SK-N-SH (cell line): ENCODE measurements around the gene USP47. TPM values are rescaled to one million over a fixed set of nuclear protein-coding genes. Genes with fewer than 3 reads are reported as not detected.

Experiments used
- CTCF ChIA-PET: fragments of 300-600, 350-600 bp; formaldehyde crosslinking; extraction: SDS; loops from one replicate; lab custom pipeline; 2021; lab: Yijun Ruan, JAX
- POLR2A ChIA-PET: fragments of 350-600 bp; sonication (Branson Sonifier 250); formaldehyde crosslinking; extraction: SDS; loops from one replicate; lab custom pipeline; 2020; ENCODE audit warnings: antibody characterized with exemption, inconsistent platforms; lab: Yijun Ruan, JAX
- DNase-seq: peaks from one replicate; pipeline ENCODE4 v3.0.0; 2012
- H2AFZ ChIP-seq: fragments of 200-600 bp; sonication (generic); 2 replicates; pipeline ENCODE4 v1.8.1; 2016; ENCODE audit warnings: antibody characterized with exemption, mild to moderate bottlenecking, low read depth
- H3F3A ChIP-seq: fragments of 200-600 bp; sonication (generic); replicated peaks from 2 replicates; pipeline ENCODE3; 2016; ENCODE audit warnings: antibody characterized with exemption, mild to moderate bottlenecking; ENCODE audit not compliant: insufficient read depth
- H3K27ac ChIP-seq, 2 experiments: fragments of 200-500 bp in 1 of 2; fragments of 200-600 bp in 1 of 2; sonication (Bioruptor generic) in 1 of 2; sonication (generic), shearing (Covaris generic) in 1 of 2; 2 replicates each; pipeline versions ENCODE4 v1.5.1 to v1.6.1; 2014 to 2016; ENCODE audit warnings: low read depth in 2 of 2, inconsistent platforms in 1 of 2, low read length in 1 of 2, mild to moderate bottlenecking in 1 of 2, mixed read lengths in 1 of 2
- H3K27me3 ChIP-seq: fragments of 200-600 bp; sonication (generic), shearing (Covaris generic); 2 replicates; pipeline ENCODE4 v1.6.1; 2016; ENCODE audit warnings: mixed run types; ENCODE audit not compliant: insufficient read depth
- H3K36me3 ChIP-seq, 2 experiments: fragments of 200-500 bp in 1 of 2; fragments of 200-600 bp in 1 of 2; sonication (Bioruptor generic) in 1 of 2; sonication (generic) in 1 of 2; replicated peaks in 1 of 2; 2 replicates each; pipeline versions ENCODE3 to v1.5.1; 2014 to 2016; ENCODE audit warnings: low read length in 1 of 2, mild to moderate bottlenecking in 1 of 2; ENCODE audit not compliant: insufficient read depth in 2 of 2, control insufficient read depth in 1 of 2
- H3K4me1 ChIP-seq, 2 experiments: fragments of 200-500 bp in 1 of 2; fragments of 200-600 bp in 1 of 2; sonication (Bioruptor generic) in 1 of 2; sonication (generic), shearing (Covaris generic) in 1 of 2; 2 replicates each; pipeline versions ENCODE4 v1.5.1 to v1.6.1; 2014 to 2016; ENCODE audit warnings: low read depth in 1 of 2, low read length in 1 of 2, mixed run types in 1 of 2; ENCODE audit not compliant: insufficient read depth in 2 of 2, control insufficient read depth in 1 of 2
- H3K4me2 ChIP-seq: fragments of 200-600 bp; sonication (generic), shearing (Covaris generic); 2 replicates; pipeline ENCODE4 v1.6.1; 2017; ENCODE audit warnings: mixed run types
- H3K4me3 ChIP-seq, 2 experiments: fragments of 200-500 bp in 1 of 2; fragments of 200-600 bp in 1 of 2; sonication (Bioruptor generic) in 1 of 2; sonication (generic), shearing (Covaris generic) in 1 of 2; 2 replicates each; pipeline versions ENCODE4 v1.5.1 to v1.8.1; 2014 to 2016; ENCODE audit warnings: low read depth in 2 of 2, inconsistent platforms in 1 of 2, low read length in 1 of 2, mild to moderate bottlenecking in 1 of 2, mixed read lengths in 1 of 2, moderate library complexity in 1 of 2
- H3K79me2 ChIP-seq: fragments of 200-600 bp; sonication (generic); 2 replicates; pipeline ENCODE4 v1.8.1; 2017; ENCODE audit warnings: mild to moderate bottlenecking; ENCODE audit not compliant: insufficient read depth
- H3K9ac ChIP-seq: fragments of 200-600 bp; sonication (generic); 2 replicates; pipeline ENCODE4 v1.6.1; 2017; ENCODE audit warnings: mixed run types
- H3K9me2 ChIP-seq: fragments of 200-600 bp; sonication (generic); 2 replicates; pipeline ENCODE4 v1.6.1; 2017; ENCODE audit warnings: mixed run types
- H3K9me3 ChIP-seq: fragments of 200-600 bp; sonication (generic); 2 replicates; pipeline ENCODE4 v1.6.1; 2017; ENCODE audit warnings: mixed run types, mild to moderate bottlenecking, moderate library complexity
- H4K20me1 ChIP-seq: fragments of 200-600 bp; sonication (generic); 2 replicates; pipeline ENCODE4 v1.6.1; 2017; ENCODE audit warnings: mild to moderate bottlenecking, mixed run types; ENCODE audit not compliant: insufficient read depth
- CHD2 ChIP-seq: fragments of 150-350 bp; IDR thresholded peaks from 2 replicates; pipeline ENCODE4 v1.6.1; 2018; ENCODE audit warnings: low read length; ENCODE audit not compliant: partially characterized antibody
- EZH2phosphoT487 ChIP-seq: fragments of 200-600 bp; sonication (generic); IDR thresholded peaks from 2 replicates; pipeline ENCODE4 v1.6.1; 2017; ENCODE audit warnings: low read depth, mixed run types, mild to moderate bottlenecking, antibody characterized with exemption, moderate library complexity, borderline replicate concordance
- FOXJ3 ChIP-seq: sonication (generic); formaldehyde crosslinking; IDR thresholded peaks from 2 replicates; pipeline ENCODE4 v1.5.1; 2020; ENCODE audit warnings: mild to moderate bottlenecking, missing genetic modification reagents
- RCOR1 ChIP-seq: fragments of 150-350 bp; IDR thresholded peaks from 2 replicates; pipeline ENCODE4 v1.6.1; 2017; ENCODE audit warnings: antibody characterized with exemption, low read length
- RXRA ChIP-seq: IDR thresholded peaks from 2 replicates; pipeline ENCODE4 v1.4.0; 2012; ENCODE audit warnings: low read depth, mild to moderate bottlenecking, borderline replicate concordance
- SIN3A ChIP-seq: IDR thresholded peaks from 2 replicates; pipeline ENCODE4 v1.6.1; 2012; ENCODE audit warnings: low read depth, mild to moderate bottlenecking, low read length, moderate library complexity, borderline replicate concordance
- SMC3 ChIP-seq: IDR thresholded peaks from 2 replicates; pipeline ENCODE4 v1.6.1; 2012; ENCODE audit warnings: low read depth, low read length, improper control_type of control experiment
- TAF1 ChIP-seq: IDR thresholded peaks from 2 replicates; pipeline ENCODE4 v1.6.1; 2012; ENCODE audit warnings: low read depth, mild to moderate bottlenecking, low read length, moderate library complexity, borderline replicate concordance
- TCF12 ChIP-seq: IDR thresholded peaks from 2 replicates; pipeline ENCODE4 v1.4.0; 2012
- WGBS: methylation state at CpG from one replicate; pipeline ENCODE4 v1.1.6; 2017; ENCODE audit warnings: low lambda C conversion rate; 5-methylcytosine and 5-hydroxymethylcytosine counted together
- polyA plus RNA-seq, 3 experiments: library from polyadenylated mRNA; depleted of rRNA; stranded (reverse); fragments of >200 nt; gene quantifications; 2 replicates each; pipeline ENCODE4 v1.2.3, GENCODE V29; 2012
- TF ChIP-seq, protein P1 (sequence below): fragments of 150-350 bp; IDR thresholded peaks from 2 replicates; pipeline ENCODE4 v1.6.1; 2016; ENCODE audit warnings: mild to moderate bottlenecking, low read depth, low read length
- TF ChIP-seq, protein P2 (sequence below): IDR thresholded peaks from 2 replicates; pipeline ENCODE4 v1.4.0; 2012; ENCODE audit warnings: low read depth
- TF ChIP-seq, protein P3 (sequence below): fragments of 150-350 bp; IDR thresholded peaks from 2 replicates; pipeline ENCODE4 v1.6.1; 2017; ENCODE audit warnings: antibody characterized with exemption, low read length, low read depth, borderline replicate concordance
- TF ChIP-seq, protein P4 (sequence below): IDR thresholded peaks from 2 replicates; pipeline ENCODE4; 2012
- TF ChIP-seq, protein P5 (sequence below): IDR thresholded peaks from 2 replicates; pipeline ENCODE4 v1.4.0; 2012; ENCODE audit warnings: low read depth, borderline replicate concordance
- TF ChIP-seq, protein P6 (sequence below): IDR thresholded peaks from 2 replicates; pipeline ENCODE4 v1.6.1; 2012; ENCODE audit warnings: mild to moderate bottlenecking, low read depth, low read length, moderate library complexity
- TF ChIP-seq, protein P7 (sequence below): IDR thresholded peaks from 2 replicates; pipeline ENCODE4 v1.4.0; 2012; ENCODE audit warnings: low read depth, borderline replicate concordance

The USP47 gene
- polyA plus RNA-seq, 1 of the 3 experiments (the other 2 are of a cell fraction), result 10.3 TPM

DNA sequence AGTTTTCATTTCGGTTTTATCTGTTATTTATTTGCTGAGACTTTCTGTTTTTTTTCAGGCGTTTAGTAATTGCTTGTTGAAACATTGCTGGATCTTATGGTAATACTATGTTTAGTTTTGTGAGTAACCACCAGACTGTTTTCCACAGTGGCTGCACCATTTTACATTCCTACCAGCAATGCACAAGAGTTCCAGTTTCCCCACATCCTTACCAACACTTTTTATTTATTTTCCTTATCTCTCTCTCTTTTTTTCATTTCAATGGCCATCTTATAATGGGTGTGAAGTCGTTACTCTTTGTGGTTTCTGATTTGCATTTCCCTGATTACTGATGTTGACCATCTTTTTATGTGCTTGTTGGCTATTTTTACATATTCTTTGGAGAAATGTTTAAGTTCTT lies 23.7 kb downstream of the USP47 start:
- no peak overlapping the region for H3K4me3 ChIP-seq
- H3F3A ChIP-seq, result peaks cover 15% of the 10 kb centered on the region
- H2AFZ ChIP-seq, result no peak overlapping the region
- CTCF ChIA-PET, result no interaction called here
- POLR2A ChIA-PET, result no interaction called here
- TF ChIP-seq, protein P1, sequence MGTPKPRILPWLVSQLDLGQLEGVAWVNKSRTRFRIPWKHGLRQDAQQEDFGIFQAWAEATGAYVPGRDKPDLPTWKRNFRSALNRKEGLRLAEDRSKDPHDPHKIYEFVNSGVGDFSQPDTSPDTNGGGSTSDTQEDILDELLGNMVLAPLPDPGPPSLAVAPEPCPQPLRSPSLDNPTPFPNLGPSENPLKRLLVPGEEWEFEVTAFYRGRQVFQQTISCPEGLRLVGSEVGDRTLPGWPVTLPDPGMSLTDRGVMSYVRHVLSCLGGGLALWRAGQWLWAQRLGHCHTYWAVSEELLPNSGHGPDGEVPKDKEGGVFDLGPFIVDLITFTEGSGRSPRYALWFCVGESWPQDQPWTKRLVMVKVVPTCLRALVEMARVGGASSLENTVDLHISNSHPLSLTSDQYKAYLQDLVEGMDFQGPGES, result no peak
- TF ChIP-seq CHD2 (no peak), TAF1 (no peak), FOXJ3 (CRISPR knock-in tag) (no peak), TCF12 (no peak), RXRA (no peak)
- TF ChIP-seq, protein P2, sequence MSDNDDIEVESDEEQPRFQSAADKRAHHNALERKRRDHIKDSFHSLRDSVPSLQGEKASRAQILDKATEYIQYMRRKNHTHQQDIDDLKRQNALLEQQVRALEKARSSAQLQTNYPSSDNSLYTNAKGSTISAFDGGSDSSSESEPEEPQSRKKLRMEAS, result no peak
- TF ChIP-seq, protein P3, sequence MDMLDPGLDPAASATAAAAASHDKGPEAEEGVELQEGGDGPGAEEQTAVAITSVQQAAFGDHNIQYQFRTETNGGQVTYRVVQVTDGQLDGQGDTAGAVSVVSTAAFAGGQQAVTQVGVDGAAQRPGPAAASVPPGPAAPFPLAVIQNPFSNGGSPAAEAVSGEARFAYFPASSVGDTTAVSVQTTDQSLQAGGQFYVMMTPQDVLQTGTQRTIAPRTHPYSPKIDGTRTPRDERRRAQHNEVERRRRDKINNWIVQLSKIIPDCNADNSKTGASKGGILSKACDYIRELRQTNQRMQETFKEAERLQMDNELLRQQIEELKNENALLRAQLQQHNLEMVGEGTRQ, result no peak
- TF ChIP-seq, all 33 proteins: peak for 0
- no peak overlapping the region for H3K27ac ChIP-seq
- no peak overlapping the region for H3K4me2 ChIP-seq
- no peaks in the 10 kb centered on the region for H3K9me2 ChIP-seq
- WGBS, result 77% methylated on average over 3 of the region's 3 CpGs
- no peak for DNase-seq
- peaks cover 7 to 34% of the 10 kb centered on the region in 2 experiments for H3K36me3 ChIP-seq
- H3K4me1 ChIP-seq, result no peaks in the 10 kb centered on the region; a peak in 1 of 4 replicates
- H3K9me3 ChIP-seq, result peaks cover 24% of the 10 kb centered on the region
- peaks cover 100% of the 10 kb centered on the region for H3K79me2 ChIP-seq
- no peaks in the 10 kb centered on the region for H3K27me3 ChIP-seq
- peaks cover 38% of the 10 kb centered on the region for H4K20me1 ChIP-seq
- no peak overlapping the region for H3K9ac ChIP-seq

DNA sequence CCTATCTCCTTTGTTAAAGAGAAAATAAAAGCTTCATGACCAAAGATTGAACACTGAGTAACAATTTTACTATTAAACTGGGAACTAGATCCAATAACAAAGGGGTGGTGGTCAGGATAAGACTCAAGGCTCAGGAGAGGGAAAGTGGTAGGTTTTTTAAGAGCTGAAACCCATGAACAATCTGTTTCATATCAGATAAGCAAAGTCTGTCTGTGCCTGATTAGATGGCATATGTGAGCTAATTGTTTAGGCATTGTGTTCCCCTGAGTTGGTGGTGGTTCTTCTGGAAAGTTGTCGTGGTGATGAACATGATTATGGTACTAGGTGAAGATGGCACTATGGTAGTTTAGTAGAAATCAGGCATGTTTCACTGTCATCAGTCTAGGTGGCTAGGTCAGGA lies 24.4 kb downstream of the USP47 start:
- CTCF ChIA-PET, result no interaction called here
- Histone ChIP-seq H3K4me2 (no peak overlapping the region), H3K9me2 (no peaks in the 10 kb centered on the region), H3K79me2 (peaks cover 100% of the 10 kb centered on the region), H3K4me1 (no peaks in the 10 kb centered on the region; a peak in 2 of 4 replicates), H3K27me3 (no peaks in the 10 kb centered on the region), H3K9ac (no peak overlapping the region), H4K20me1 (peaks cover 42% of the 10 kb centered on the region), H3K27ac (no peak overlapping the region), H3K9me3 (peaks cover 24% of the 10 kb centered on the region), H3K36me3 (peaks cover 7 to 36% of the 10 kb centered on the region in 2 experiments), H3K4me3 (no peak overlapping the region), H2AFZ (no peak overlapping the region), H3F3A (peaks cover 17% of the 10 kb centered on the region)
- no peak for DNase-seq
- TF ChIP-seq, protein P4, sequence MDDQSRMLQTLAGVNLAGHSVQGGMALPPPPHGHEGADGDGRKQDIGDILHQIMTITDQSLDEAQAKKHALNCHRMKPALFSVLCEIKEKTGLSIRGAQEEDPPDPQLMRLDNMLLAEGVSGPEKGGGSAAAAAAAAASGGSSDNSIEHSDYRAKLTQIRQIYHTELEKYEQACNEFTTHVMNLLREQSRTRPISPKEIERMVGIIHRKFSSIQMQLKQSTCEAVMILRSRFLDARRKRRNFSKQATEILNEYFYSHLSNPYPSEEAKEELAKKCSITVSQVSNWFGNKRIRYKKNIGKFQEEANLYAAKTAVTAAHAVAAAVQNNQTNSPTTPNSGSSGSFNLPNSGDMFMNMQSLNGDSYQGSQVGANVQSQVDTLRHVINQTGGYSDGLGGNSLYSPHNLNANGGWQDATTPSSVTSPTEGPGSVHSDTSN, result no peak
- TF ChIP-seq, protein P5, sequence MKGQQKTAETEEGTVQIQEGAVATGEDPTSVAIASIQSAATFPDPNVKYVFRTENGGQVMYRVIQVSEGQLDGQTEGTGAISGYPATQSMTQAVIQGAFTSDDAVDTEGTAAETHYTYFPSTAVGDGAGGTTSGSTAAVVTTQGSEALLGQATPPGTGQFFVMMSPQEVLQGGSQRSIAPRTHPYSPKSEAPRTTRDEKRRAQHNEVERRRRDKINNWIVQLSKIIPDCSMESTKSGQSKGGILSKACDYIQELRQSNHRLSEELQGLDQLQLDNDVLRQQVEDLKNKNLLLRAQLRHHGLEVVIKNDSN, result no peak
- TF ChIP-seq, protein P6, sequence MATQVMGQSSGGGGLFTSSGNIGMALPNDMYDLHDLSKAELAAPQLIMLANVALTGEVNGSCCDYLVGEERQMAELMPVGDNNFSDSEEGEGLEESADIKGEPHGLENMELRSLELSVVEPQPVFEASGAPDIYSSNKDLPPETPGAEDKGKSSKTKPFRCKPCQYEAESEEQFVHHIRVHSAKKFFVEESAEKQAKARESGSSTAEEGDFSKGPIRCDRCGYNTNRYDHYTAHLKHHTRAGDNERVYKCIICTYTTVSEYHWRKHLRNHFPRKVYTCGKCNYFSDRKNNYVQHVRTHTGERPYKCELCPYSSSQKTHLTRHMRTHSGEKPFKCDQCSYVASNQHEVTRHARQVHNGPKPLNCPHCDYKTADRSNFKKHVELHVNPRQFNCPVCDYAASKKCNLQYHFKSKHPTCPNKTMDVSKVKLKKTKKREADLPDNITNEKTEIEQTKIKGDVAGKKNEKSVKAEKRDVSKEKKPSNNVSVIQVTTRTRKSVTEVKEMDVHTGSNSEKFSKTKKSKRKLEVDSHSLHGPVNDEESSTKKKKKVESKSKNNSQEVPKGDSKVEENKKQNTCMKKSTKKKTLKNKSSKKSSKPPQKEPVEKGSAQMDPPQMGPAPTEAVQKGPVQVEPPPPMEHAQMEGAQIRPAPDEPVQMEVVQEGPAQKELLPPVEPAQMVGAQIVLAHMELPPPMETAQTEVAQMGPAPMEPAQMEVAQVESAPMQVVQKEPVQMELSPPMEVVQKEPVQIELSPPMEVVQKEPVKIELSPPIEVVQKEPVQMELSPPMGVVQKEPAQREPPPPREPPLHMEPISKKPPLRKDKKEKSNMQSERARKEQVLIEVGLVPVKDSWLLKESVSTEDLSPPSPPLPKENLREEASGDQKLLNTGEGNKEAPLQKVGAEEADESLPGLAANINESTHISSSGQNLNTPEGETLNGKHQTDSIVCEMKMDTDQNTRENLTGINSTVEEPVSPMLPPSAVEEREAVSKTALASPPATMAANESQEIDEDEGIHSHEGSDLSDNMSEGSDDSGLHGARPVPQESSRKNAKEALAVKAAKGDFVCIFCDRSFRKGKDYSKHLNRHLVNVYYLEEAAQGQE, result no peak
- TF ChIP-seq RCOR1 (no peak), SIN3A (no peak), SMC3 (no peak), CHD2 (no peak), EZH2phosphoT487 (no peak)
- TF ChIP-seq, protein P7, sequence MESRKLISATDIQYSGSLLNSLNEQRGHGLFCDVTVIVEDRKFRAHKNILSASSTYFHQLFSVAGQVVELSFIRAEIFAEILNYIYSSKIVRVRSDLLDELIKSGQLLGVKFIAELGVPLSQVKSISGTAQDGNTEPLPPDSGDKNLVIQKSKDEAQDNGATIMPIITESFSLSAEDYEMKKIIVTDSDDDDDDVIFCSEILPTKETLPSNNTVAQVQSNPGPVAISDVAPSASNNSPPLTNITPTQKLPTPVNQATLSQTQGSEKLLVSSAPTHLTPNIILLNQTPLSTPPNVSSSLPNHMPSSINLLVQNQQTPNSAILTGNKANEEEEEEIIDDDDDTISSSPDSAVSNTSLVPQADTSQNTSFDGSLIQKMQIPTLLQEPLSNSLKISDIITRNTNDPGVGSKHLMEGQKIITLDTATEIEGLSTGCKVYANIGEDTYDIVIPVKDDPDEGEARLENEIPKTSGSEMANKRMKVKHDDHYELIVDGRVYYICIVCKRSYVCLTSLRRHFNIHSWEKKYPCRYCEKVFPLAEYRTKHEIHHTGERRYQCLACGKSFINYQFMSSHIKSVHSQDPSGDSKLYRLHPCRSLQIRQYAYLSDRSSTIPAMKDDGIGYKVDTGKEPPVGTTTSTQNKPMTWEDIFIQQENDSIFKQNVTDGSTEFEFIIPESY, result no peak
- POLR2A ChIA-PET, result no interaction called here
- 95% methylated on average over 1 of the region's 1 CpG for WGBS
